Fibroblast of skin of abdomen (primary cell): ENCODE measurements around the gene C14orf132. TPM values are rescaled to one million over a fixed set of nuclear protein-coding genes. Genes with fewer than 3 reads are reported as not detected.
A peak's percentile ranks its signal among the peaks of the same experiment; 100 is the strongest.
"Not testable (repeated sequence)": the region's sequence is repeated elsewhere in the genome, so short reads cannot be mapped to it uniquely, and the experiment has no call there.

Experiments used
- DNase-seq: peaks from one replicate; pipeline ENCODE4 v3.0.0-alpha.2; 2013
- polyA plus RNA-seq, 2 experiments: library from polyadenylated mRNA; unstranded; fragments of 120-200 nt; gene quantifications; one replicate each; pipeline ENCODE4 v1.2.1, GENCODE V29; 2013; ENCODE audit not compliant: insufficient read length in 2 of 2

Gene C14orf132
- 25.4 TPM for polyA plus RNA-seq (2013, experiment 1 of 2; ENCODE audit: insufficient read length)
- polyA plus RNA-seq (2013, experiment 2 of 2; ENCODE audit: insufficient read length): 24.9 TPM

GRCh38 chr14:96038920-96039632 lies at the start of gene C14orf132:
Gene C14orf132 (plus strand): TSS chr14:96039362. CDS start chr14:96039501, 139 bp downstream.
- peak; percentile 60 for DNase-seq

DNA sequence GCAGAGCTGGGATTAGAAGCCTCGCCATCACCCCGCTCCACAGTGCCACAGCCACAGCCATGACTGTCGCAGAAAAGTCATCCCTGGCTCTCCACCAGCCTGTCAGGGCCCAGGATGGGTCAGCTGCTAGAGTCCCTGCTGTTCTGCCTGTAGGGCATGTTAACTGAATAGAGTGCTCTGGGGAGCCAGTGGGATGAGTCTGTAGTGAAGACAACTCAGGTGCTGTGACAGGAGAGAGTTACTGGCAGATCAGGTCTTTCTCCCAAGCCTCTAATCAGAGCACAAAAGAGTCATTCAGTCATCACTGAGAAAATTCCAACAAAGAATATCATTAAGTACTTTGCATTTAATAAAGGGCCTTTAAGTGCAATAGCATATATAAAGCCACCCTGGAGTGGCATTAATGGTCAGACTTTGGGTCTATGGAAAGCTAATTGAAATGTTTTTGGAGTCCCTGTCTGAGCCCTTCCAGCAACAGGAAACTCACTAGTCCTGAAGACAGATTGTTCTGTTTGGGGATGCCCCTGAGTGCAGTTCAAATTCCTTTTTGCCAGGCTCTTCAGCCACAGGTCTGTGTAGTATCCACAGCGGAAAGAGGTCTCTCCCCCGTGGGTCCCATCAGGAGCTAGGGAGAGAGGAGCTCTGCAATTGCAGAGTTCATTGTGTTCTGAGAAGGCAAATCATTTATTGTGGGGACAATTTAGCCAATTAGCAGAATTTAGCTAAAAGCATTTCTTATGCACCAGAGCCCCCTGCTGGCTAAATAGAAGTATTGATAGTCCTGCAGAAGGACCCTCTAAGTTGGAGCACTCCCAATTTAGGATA lies 45.2 kb upstream of the C14orf132 start:
- DNase-seq: peak; percentile 48

- DNase-seq: no peak
These were observed 44.6 kb upstream of the C14orf132 start for GRCh38 chr14:95994593-95994928.

- peak; percentile 25 for DNase-seq
These were observed 40.5 kb upstream of the C14orf132 start for GRCh38 chr14:95998656-95999055.

GRCh38 chr14:96001866-96002497 lies 37.2 kb upstream of the C14orf132 start:
- peak; percentile 6 for DNase-seq

DNA sequence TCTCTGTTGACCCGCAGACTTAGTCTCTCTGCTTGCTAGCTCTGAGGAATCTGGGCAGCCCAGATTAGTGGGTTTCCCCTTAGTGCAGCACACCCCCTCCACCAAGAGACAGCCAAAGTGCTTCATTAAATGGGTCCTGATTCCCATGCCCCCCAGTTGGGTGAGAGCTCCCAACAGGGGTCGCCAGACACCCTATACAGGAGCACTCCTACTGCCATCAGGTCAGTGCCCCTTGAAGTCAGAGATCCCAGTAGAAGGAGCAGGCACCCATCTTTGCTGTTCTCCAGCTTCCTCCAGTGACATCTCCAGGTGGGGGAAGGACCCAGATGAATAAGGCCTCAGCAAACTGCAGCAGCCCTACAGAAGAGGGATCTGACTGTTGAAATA lies 36.7 kb upstream of the C14orf132 start:
- DNase-seq: no peak

DNA sequence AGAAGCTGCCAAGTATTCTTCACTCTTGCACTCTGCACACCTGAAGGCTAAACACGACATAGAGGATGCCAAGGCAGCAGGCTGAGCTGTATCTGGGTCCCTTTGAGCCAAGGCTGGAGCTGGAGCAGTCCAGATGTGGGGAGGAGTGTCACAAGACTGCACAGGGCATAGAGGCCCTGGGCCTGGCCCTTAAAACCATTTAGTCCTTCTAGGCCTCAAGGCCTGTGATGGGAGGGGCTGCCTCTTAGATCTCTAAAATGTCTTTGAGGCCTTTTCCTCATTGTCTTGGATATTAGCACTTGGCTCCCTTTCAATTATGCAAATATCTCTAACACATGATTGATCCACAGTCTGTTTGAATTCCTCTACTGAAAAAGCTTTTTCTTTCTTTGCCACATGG lies 28.0 kb upstream of the C14orf132 start:
- DNase-seq: no peak

DNA sequence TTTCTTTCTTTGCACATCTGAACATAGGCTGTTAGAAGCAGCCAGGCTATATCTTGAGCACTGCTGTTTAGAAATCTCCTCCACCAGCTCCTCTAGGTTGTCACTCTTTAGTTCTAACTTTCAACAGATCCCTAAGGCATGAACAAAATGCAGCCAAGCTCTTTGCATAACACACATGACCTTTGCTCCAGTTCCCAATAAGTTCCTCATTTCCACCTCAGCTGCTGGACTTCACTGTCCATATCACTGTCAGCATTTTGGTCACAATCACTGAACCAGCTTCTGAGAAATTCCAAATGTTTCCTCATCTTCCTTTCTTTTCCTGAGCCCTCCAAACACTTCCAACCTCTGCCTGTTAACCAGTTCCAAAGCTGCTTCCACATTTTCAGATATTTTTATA lies 27.6 kb upstream of the C14orf132 start:
- no peak for DNase-seq

DNA sequence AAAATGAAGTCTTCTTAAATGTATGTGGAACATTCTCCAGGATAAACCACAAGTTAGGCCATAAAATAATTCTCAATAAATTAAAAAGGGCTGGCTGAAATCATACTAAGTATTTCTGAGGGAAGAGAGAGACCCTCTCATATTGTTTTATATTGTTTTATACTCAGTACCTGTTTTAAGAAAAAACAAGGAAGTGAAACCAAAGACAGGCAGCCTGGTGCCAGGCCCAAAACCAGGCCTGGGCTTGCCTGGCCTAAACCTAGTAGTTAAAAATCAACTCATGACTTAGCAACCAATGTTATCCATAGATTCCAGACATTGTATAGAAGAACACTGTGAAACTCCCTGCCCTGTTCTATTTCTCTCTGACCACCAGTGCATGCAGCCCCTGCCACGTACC lies 26.4 kb upstream of the C14orf132 start:
- not testable (repeated sequence) for DNase-seq

DNA sequence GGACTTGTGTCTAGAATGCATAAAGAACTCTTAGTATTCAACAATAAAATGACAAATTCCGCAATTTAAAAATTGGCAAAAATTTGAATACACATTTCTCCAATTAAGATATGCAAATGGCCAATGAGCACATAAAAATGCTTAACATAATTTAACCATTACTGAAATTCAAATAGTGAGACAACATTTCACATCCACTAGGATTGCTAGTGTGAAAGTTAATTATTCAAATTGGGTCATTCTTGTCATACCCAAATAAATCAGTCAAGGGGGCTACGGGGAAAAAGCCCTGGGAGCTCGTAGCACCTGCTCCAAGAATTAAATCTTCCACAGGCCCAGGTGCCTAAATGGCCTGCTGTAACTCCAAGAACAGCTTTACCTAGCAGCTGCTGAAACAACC lies 25.0 kb upstream of the C14orf132 start:
- DNase-seq: no peak

DNA sequence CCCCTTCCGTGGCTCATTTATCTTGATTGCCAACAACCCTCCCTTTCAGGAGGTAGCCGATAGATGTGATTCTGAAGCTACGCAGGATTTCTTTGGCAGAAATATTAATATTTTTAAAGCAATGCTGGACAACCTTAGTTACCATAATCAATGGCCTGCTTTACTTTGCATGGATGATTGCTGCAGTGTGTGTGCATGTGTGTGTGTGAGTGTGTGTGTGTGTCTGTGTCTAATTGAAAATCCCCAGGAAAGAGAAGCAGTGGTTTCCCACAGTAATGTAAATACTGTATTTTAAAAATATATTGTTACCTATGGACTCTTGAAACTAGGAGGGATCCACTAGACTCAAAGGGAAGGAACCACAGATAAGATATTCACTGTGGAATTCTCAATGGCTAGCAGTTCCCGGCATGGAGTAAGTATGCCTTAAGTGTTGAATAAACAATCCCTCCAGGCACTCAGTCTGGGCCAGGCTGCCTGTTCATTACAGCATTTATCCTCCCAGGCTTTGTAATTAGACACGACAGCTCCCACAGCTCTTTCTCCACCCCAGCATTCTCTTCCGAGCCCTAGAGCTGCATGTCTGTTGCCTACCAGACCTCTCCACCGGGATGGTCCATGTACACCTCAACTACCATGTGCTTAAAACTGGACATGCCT lies 22.5 kb upstream of the C14orf132 start:
- no peak for DNase-seq

- no peak for DNase-seq
These were observed 21.3 kb upstream of the C14orf132 start for GRCh38 chr14:96017882-96018281.

DNA sequence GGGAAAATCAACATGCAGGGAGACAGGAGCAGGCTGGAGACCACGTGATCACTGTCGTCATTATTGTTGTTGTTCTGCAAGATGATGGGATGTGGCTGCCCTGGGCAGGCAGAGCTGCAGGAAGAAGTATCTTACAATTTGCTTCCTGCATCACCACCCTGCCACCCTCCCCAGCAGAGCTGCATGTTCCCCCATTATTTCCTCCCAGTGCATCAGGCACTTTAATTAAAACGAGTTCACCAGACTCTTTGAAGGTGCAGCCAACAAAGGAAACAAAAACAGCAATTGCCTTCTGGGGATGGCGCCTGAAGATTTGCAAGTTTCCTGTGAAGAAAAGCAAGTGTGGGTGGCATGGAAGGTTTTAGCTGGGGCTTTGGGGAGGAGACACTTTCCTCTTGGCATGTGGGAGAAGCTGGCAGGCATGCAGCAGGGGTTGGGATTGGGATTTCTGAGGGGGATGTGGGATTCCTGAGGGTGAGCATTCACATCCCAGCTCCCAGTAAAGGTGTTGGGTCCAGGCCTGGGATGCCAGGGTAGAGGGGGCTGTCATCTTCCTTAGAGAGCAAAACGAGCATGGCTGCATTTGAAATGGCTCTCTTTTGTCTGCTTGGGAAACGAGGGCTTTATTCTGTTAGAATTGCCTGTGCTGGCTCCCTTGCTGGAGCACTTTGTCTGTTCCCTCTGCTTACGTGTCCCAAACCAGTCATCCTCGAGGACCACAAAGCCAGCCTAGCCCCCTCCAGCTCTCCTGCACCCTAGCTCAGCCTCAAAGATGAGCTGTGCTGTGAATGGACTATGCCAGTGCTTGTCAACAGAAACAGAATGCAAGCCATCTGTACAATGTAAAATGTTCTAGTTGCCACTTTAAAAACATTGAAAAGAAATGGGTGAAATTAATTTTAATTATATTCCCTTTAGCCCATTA lies 11.5 kb upstream of the C14orf132 start:
- no peak for DNase-seq

- DNase-seq: no peak
These were observed 10.0 kb upstream of the C14orf132 start for GRCh38 chr14:96029089-96029645.

- DNase-seq: no peak
These were observed 8.9 kb upstream of the C14orf132 start for GRCh38 chr14:96030108-96030760.

DNA sequence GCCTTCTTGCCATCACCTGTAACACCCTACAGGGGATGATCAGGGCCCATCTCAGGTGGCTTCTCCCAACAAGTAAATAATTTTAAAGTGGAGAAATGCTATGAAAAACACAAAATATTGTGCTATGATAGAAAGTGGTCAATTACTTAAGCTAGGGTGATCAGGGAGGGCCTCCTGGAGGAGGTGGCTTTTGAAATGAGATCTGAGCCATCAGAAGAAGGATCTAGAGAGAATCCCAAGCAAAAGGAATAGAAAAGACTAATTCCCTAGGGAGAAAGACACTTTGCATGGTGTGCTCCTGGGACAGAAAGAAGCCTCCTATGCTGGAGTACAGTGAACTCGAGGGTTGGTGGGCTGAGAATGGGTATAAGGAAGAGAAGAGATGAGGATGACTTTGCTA lies 7.5 kb upstream of the C14orf132 start:
- DNase-seq: no peak

- DNase-seq: no peak
These were observed 3.7 kb upstream of the C14orf132 start for GRCh38 chr14:96035456-96035855.

DNA sequence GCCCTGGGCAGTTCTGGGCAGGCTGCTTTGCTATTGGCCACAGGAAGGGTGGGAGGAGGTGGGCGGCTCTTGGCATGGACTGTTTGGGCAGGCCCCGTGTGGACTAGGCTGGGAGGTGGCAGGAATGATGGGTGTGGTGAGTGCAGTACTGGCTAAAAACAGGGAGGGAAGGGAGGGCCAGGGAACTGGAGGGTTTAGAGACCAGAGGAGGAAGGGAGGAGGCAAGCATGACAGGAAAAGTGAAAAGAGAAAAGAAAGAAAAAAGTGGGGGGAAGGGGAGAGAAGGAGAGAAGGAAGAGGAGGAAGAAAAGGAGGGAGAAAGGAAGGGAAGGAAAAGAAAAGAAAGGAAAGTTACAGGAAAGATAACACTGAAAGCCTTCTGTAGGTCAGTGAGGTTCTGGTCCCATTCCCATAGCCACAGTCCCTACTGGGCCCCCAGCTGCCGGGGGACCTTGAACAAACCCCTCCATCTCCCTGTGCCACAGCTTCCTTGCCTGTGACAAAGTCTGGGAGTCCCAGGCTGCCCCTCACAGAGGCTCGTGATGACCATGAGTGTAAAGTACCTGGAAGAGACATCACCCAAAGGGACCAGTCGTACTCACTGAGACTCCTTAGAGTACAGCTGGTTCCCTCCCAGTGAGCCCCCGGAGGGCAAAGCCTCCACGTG lies 1.1 kb upstream of the C14orf132 start:
- DNase-seq: no peak

DNA sequence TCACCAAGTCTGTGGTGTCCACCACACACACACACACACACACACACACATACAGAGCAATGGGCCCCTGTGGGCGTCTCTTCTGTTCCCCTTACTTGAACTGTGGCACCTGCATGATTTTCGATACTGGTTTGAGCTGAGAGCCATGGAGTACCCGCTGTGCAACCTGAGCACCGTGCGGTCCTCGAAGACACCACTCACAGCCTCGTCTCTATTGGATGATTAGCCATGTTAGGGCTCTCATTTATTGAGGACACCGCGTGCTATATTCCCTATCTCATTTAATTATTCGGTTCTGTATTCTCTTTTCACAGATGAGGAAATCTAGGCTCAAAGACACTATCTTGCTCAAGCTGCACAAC lies 623 bp upstream of the C14orf132 start:
- DNase-seq: no peak

- peak; percentile 21 for DNase-seq
These were observed 610 bp downstream of the C14orf132 start for GRCh38 chr14:96039633-96040311.
